GM19023 (cell line): ENCODE data around the gene BIN1.
"Not testable (repeated sequence)": the region's sequence is repeated elsewhere in the genome, so short reads cannot be mapped to it uniquely, and the experiment has no call there.

Experiments
- ATAC-seq: cut with Tn5 transposase; IDR thresholded peaks from one replicate; pipeline ENCODE4 v1.9.1; 2021; ENCODE audit warnings: mild to moderate bottlenecking, moderate library complexity; ENCODE audit not compliant: unreplicated experiment

Gene BIN1

DNA sequence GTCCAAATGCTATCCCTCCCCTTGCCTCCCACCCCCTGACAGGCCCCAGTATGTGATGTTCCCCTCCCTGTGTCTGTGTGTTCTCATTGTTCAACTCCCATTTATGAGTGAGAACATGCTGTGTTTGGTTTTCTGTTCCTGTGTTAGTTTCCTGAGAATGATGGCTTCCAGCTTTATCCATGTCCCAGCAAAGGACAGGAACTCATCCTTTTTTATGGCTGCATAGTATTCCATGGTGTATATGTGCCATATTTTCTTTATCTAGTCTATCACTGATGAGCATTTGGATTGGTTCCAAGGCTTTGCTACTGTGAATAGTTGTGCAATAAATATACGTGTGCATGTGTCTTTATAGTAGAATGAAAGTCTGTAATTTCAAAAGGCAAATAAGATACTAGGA, 78.2 kb downstream of the BIN1 start:
- not testable (repeated sequence) for ATAC-seq

DNA sequence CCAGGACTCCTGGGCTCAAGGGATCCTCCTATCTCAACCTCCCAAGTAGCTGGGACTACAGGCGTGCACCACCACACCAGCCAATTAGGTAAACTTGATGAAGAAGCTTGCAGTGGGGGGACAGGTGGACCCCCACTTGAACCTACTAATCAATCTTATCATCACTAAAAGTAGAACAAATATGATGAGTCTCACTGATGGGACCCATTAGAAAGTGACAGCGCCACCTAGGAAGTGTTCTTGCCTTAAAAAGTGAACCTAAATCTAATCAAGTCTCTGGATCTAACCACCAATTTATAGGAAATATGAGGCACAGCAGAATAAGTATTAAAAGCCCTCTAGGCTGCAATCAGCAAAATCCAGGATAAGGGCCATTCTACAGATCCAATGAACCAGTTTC, 79.2 kb downstream of the BIN1 start:
- no peak for ATAC-seq

- ATAC-seq: peak; percentile 97
Measured at GRCh38 chr2:127025359-127026166, 81.4 kb downstream of the BIN1 start.

GRCh38 chr2:127024769-127025358, 82.1 kb downstream of the BIN1 start:
- peak; percentile 8 for ATAC-seq

- ATAC-seq: no peak
Measured at GRCh38 chr2:127023504-127023903, 83.5 kb downstream of the BIN1 start.

DNA sequence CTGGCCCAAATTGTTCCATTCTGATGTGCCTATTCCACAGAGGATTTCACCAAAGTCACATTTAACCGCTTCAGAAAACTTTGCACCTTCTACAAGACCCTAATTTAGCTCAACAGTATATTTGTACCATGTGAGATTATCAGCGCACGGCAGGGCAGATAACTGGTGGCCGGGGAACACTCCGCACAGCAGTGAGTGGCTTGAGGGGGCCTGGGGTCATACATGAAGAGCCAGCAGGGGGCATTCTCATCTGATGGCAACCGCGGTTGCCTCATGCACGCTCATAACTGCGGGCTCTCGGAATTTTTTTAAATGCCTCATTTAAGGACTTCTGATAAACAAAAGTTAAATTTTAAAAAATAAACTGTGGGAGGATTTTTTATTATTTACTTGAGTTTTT, 84.1 kb downstream of the BIN1 start:
- ATAC-seq: no peak

- no peak for ATAC-seq
Measured at GRCh38 chr2:127020536-127020935, 86.4 kb downstream of the BIN1 start.

- ATAC-seq: no peak
Measured at GRCh38 chr2:127017548-127017947, 89.4 kb downstream of the BIN1 start.

DNA sequence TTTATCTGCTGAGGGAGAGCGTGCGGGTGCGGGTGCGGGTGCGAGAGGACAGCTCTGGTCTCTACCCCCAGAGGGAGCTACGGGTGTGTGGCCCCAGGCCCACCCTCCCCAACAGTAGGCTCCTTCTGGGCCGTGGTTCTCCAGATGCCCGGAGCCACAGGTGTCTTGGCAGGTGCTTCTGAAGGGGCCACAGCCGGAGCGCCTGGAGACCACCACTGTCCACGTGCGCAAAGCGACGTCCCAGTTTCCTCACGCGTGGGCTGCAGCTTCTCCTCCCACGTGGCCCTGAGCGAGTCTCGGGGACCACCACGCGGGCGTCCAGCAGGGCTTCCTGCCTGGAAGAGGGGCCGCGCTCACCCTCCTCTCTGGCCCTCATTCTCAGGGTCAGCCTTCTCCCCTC, 90.6 kb downstream of the BIN1 start:
- no peak for ATAC-seq

DNA sequence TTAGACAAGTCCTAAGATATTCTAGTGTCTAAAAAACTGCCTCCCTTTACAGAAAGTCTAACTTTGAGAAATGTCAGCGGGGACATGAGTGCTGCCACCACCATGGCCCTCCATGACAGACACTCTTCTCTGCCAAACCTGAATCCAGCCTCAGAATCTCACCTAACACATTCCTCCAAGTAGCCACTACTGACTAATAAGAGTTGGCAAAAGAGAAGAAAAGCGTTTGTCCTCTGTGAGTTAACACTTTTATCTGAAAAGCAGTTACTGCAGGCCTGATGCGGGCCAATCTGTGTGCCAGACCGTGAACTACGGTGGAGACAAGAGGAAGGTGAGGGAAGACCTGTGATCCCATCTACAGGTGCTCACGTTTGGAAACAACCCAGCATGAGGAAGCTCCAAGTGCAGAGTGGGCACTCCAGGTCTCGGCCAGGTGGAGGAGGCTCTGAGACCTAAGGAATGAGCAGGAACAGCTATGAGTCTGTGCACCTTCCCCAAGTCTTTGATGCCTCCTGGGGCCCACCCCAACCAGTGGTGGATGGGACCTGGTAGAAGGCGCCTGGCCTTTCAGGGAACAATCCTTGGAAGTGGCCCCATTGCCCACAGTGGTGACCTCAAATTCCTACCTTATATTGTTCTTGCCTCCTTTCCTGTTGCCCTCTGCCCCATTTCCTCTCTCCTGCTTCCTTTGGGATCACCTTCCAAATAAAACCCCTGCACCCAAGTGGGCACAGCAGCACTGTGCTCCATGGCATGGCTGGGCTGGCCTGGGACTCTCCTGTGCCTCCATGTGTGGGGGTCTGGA, 91.6 kb downstream of the BIN1 start:
- ATAC-seq: no peak

GRCh38 chr2:127014630-127015029, 92.3 kb downstream of the BIN1 start:
- no peak for ATAC-seq

DNA sequence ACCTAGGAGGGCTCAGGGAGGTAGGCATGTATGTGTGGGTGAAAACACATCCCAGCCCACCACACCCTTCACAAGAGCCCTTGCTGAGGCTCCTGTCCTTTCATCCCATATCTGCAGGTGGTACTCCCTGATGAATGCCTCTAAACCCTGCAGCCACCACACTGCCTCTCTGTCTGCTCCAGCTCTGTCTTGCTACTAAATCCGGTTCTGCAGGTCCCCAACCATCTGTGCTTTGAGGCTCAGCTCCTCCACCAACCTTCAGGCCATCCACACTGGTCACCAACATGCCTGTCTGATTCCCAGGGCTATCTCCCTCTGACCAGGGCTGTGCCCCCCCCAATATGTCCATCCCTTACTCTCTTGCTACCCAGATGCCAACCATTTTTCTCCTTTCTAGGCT, 92.7 kb downstream of the BIN1 start:
- no peak for ATAC-seq

GRCh38 chr2:127012868-127013267, 94.1 kb downstream of the BIN1 start:
- no peak for ATAC-seq

DNA sequence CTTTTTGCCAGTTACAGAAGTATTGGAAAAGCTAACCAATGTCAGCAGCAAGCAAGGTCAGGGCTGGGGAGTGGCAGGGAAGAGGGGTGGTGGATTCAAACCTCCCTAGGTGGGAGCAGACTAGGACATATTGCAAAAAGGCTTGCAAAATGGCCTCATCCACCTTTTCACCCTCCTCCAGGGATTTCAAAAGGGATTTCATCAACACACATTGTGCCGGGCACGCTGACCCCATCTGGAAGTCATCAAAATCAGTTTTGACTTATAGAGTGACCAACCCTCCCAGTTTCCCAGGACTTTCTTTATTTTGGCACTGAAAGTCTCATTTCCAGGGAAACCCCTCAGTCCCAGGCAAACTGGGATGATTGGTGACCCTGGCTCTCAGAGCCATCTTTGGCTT, 94.7 kb downstream of the BIN1 start:
- ATAC-seq: no peak

DNA sequence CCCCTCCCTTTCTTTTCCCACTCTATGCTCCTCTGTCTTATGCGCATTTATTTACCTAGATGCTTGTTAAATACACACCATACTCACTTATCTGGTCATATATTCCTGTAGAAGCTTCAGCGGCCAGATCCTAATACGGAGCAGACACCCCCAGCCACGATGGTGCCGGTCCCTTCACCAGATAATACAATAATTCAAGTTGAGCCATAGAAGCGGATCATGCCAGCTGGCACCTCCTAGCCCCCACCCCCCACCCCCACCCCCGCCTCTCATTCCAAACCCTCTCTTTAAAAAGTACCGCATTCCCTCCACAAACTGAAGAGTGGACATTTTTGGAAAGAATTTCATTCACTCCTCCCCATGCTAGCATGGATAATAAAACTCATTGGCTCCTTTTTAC, 95.2 kb downstream of the BIN1 start:
- ATAC-seq: no peak

DNA sequence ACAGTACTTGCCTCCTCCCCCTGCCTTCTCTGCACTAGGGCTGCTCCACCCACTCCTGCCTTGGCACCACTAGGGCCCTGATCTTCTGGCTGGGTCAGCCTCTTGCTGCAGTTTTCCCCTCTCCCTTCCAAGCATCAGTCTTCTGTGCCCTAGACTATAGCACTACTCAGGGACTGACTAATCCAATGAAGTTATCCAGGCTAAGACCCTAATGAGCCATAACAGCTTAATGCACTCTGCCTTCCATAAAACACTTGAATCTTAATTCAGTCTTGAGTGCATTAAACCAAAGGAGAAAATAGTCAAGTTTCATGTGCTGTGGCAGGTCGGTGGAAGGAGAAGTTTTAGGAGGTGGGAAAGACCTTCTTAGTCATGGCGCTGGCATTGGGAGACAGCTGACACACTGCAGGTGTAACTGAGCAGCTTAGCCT, 95.7 kb downstream of the BIN1 start:
- ATAC-seq: no peak

GRCh38 chr2:127008265-127009015, 98.5 kb downstream of the BIN1 start:
- no peak for ATAC-seq

DNA sequence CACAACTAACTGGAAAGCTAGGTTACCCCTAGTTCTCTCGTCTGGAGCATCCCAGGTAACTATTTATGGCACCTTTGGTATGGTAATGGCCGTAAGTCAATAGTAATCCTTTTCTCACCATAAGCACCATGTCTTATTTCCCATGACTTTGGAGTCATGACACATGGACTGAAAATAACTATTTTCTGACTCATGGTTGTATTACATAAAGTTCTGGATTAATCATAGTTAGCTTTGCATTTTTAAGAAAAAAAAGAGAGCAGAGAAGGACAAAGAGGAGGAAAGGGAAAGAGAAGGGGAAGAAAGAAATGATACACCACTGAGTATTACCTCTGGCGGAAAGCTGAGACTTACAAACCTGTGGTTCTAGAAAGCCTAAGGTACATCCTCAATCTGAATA, 99.3 kb downstream of the BIN1 start:
- no peak for ATAC-seq

- ATAC-seq: no peak
Measured at GRCh38 chr2:127006962-127007361, 100.0 kb downstream of the BIN1 start.

DNA sequence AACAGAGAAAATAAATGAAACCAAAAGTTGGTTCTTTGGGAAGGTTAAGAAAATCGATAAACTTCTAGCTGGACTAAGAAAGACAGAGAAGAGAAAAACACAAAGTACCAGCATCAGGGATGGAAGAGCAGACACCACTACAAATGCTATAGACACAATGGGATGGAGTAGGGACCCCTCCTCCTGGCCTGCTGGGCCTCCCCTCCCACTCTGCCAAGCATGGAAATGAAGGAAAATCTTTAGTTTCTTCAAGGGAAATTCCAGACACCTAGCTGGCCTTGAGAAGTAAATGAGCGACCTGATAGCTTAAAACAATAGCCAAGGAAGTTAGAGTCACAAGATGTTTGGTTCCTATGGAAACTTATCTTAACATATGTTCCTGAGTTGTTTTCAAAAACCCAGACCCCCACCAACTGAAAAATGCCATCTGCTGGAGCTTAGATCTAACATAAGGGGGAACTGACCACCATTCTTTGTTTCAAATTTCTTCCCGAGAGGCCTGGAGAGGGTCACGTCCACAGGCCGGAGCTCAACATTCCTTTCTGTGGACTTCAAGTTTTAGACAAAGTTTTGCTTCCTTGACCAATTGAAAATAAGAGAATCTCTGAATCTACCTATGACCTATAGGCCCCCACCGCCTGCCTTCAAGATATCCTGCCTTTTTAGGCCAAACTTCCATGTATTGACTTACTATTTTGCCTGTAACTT, 101.9 kb downstream of the BIN1 start:
- no peak for ATAC-seq
